Activated CD4-positive, alpha-beta T cell treated with anti-CD3 and anti-CD28 coated beads, Interleukin-2, amount 50 U/mL, for 24 hours (primary cell): ENCODE data around the gene P2RX6.
"Not testable (repeated sequence)": the region's sequence is repeated elsewhere in the genome, so short reads cannot be mapped to it uniquely, and the experiment has no call there.

Experiments
- DNase-seq, 2 donors: peaks; one replicate each; pipeline ENCODE4 v3.0.0-alpha.2; 2020; ENCODE audit warnings: low read depth in 1 of 2, low spot score in 1 of 2

P2RX6 gene

GRCh38 chr22:21071796-21072195, 56.8 kb downstream of the P2RX6 start:
- DNase-seq, result not testable (repeated sequence)

- DNase-seq, result no peak
These were observed 58.1 kb downstream of the P2RX6 start for GRCh38 chr22:21073023-21073422.

GRCh38 chr22:21073482-21073881, 58.5 kb downstream of the P2RX6 start:
- no peak for DNase-seq

DNA sequence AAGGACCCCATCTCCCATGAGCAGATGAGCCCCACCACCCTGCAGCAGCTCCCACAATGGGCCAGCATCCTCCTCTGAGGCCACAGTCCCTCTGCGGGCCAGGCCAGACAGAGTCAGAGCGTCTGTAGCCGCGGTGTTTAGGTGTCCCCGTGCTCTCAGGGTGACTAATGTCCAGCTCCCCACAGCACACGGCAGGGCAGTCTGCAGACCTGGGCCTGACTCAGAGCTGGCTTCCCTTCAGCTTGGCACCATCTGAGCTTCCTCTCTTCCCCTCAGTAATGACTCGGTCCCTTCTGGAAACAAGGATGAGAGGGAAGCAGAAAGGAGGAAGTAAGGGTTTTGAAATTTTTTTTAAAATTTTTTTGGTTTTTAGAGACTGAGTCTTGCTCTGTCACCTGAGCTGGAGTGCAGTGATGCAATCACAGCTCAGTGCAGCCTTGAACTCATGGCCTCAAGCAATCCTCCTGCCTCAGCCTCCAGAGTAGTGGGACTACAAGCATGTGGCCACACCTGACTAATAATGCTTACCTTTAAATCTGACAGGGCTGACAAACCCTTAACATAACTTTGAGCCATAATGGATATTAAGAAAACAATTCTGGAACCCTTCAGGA, 59.2 kb downstream of the P2RX6 start:
- DNase-seq, result no peak

DNA sequence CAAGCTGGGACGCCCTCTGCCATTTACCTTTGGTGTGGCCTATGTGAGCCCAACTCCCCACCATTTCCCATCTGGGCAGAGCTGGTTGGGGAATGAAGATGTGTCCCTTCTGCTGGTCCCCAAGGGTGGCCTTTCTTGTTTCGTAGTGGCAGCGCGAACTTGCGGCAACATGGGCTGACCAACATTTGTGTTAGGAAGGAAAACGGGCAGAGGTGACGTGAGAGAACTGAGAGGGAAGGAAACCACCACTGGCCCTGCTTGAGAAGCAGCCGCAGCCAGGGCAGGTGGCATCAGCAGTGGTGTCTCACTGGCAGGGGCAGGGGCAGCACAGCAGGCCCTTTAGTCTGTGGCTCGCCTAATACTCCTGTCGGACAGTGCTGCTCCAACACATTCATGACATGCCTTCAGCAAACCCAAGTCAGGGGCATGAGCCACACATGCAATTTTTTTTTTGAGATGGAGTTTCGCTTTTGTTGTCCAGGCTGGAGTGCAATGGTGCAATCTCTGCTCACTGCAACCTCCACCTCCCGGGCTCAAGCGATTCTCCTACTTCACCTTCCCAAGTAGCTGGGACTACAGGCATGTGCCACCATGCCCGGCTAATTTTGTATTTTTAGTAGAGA, 60.7 kb downstream of the P2RX6 start:
- DNase-seq, result no peak

DNA sequence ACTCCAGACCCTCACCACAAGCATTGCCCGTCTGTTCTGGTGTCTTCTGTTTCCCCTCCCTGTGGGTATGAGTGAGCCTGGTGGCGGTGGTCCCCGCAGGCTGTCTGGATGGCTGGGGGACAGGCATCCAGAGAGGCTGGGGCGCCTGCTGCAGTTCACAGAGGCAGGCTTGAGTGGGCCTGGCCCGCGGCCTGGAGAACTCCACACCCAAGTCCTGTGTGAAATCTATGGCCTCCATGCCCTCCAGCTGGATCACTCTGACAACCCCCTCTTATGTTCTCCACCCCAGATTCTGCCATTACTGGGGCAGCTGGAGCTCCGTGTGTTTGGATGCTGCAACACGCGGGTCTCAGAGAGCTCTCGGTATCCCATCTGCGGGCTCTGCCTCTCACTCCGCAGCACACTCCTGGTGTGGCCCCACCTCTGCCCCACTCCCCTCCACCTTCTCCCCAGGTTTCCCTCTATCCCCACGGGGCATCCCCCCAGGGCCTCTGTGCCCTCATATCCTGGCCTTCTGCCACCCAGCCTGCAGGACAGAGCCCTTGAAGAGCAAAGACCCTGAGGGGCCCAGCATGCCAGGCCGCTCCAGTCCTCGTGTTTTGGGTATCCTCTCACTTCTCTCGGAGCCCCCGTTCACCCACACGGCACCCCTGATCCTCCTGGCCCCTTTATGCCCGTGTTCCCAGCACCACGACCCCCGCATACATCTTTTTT, 62.1 kb downstream of the P2RX6 start:
- no peak for DNase-seq
